ENCODE data around the gene TMEM51.

DNA sequence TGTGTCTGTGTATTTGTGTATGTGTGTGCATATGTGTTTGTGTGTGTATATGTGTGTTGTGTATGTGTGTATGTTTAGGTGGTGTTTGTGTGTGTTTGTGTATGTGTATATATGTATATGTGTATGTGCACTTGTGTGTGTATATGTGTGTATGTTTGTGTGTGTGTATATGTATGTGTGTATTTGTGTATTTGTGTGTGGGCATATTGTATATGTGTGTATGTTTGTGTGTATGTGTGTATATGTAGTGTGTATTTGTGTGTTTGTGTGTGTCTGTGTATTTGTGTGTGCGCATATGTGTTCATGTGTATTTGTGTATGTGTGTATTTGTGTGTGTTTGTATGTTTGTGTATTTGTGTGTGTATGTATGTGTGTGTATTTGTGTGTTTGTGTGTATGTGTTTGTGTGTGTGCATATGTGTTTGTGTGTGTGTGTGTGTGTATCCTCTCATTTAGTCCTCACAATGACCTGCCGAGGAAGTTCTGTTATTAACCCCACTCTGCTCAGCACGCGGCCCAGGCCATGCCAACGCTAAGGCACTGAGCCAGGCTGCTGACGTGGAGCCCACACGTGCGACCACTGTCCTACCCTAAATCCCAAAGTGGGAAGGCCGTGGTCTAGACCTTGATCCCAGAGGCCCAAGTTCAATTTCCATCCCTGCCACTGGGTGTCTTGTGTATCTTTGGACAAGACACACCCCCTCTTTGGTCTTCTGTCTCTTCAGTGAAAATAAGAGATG, 43.2 kb upstream of the TMEM51 start:
- TF ChIP-seq CTCF (IDR thresholded peaks at IDR 0.05; ENCODE audit: insufficient read depth, low read length) (no peak), POLR2AphosphoS5 (IDR thresholded peaks at IDR 0.05; ENCODE audit: low read depth) (no peak)
